HG03354 (cell line): ENCODE results near the gene KCP.

Source experiments
- ATAC-seq: cut with Tn5 transposase; IDR thresholded peaks from one replicate; pipeline ENCODE4 v1.9.1; 2021; ENCODE audit warnings: mild to moderate bottlenecking; ENCODE audit not compliant: unreplicated experiment, poor library complexity, severe bottlenecking

Gene KCP

GRCh38 chr7:128909625-128910568, 612 bp downstream of the KCP start:
- no peak for ATAC-seq

- no peak for ATAC-seq
Measured at GRCh38 chr7:128908750-128909624, 1.5 kb downstream of the KCP start.

DNA sequence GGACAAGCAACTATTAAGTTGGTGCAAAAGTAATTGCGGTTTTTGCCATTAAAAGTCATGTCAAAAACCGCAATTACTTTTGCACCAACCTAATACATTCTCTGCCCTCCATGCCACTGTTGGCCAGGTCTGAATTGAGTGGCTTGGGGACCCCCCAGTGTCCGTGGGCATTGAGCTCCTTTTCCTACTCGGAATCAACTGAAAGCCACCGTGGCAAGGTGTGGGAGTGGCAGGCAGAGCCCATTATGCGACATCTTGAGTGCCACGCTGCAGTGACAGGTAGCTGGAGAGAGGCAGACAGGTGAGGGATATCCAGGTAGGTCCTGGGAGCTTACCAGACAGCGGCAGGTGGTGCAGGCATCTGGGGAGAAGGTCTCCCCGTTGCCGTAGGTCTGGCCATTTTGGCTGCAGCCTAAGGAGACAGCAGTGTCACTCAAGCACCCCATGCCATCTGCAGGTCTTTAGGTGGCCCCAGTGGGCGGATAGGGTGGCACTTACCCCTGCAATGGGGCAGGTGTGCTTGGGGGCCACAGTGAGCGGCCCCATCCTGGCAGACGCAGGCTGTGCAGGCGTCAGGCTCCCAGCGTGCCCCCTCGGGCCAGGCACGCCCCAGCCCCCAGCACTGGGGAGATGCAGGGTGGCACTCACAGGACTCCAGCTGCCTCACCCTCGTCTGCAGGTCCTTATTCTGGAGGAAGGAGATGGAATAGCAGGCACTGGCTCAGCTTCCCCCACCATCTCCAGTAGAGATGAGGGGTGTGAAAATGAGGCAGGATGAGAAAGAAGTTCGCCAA, 3.5 kb downstream of the KCP start:
- ATAC-seq, result no peak

- no peak for ATAC-seq
Measured at GRCh38 chr7:128906001-128906765, 4.3 kb downstream of the KCP start.

DNA sequence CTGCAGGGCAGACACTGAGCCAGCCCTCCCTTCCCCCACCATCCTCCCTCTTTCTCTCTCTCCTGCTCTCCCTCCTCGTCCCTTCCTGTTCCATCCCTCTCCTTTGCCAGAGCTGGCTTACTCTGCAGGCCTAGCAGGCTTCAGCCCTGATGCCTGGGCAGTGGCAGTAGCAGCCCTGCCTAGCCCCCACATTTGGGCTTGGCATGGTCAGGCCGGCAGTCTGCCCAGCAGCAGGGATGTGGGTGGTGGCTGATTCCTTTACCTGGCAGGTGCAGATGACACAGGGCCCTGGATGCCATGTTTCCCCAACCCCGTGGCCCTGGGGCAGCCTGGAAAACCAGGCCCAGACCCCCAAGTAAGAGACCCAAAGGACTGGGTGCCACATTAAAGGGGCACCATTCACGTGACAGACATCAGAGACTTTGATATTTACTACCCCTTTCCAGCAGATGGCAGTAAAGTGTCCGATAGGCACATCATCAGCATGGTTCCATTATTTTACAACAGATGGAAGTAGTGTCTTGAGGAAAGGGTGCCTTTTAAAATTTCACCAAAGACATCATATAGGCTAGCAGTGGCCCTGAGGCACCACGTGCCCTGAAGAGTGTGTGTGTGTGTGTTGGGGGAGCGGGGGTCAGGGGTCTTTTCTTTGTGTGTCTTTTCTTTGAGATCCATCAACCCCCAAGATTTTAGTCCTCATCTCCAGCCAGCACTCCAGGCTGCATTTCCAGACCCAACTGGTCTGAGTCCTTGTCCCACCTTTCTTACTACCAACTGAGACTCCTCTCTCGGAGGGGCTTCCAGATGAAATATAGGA, 5.9 kb downstream of the KCP start:
- ATAC-seq, result no peak

DNA sequence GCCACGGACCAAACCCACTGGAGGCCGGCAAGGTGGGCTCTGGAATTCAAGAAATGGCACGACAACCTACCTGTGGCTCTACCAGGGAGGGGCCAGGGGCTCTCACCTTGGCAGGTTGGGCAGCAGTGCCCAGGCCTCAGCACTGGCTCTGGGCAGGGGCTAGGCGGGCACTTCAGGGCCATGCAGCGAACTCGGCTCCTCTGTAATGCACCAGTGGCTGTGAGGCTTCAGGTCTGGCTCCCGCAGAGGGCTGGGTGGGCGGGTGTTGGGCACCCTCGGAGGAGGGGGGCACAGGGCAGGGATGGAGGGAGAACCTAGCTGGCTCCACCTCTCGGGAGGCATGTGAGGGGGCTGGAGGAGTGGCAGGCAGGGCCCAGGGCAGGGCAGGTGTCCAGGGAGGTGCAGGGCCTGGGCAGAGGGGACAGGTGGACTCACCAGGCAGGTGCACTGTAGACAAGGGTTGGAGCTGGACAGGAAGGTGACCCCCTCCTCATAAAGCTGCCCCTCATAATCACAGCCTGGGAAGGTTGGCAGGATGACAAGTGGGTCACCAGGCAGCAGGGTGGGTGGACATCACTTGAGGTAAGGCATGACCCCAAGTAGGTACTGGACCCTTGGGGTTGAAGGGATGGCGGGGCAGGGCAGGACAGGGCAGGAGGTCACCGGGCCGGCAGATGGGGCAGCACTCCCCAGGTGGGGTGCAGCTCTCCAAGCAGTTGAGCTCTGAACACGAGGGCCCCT, 6.7 kb downstream of the KCP start:
- ATAC-seq, result no peak

DNA sequence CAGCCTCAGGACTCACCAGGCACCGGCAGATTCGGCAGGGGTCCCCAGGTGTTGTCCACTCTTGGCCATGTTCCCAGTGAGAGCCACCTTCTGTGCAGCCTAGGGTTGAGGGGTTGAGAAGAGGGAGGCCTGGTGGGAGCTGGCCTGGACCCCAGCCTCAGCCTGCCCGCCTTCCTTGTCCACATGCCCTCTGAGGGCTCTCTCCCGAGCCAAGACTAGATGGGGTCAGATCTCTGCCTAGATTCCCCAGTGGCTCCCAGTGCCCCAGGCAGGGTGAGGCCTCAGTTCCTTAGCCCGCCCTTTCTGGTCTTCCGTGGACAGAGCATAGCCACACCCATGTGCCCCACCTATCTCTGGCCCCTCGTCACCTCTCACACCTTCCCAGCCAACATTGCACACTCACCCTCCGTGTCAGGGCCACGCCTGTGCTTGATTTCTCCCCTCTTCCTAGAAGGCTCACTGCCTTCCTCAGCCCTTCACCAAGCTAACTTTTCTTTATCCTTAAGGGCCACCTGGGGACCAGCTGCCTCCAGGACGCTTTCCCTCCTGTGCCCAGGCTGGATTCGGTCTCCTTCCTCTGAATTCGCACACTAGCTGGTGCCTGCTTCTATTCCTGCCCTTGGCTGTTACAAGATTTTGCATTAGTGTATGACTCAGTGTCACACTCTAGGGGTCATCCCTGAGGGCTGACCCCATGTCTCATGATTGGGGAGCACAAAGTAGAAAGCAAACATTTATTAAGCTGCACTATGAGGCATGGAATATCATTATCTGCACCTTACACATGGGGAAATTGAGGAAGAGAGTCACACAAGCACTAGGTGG, 7.5 kb downstream of the KCP start:
- ATAC-seq, result no peak

GRCh38 chr7:128900237-128900636, 10.3 kb downstream of the KCP start:
- ATAC-seq, result no peak

GRCh38 chr7:128899392-128899791, 11.1 kb downstream of the KCP start:
- ATAC-seq, result no peak

DNA sequence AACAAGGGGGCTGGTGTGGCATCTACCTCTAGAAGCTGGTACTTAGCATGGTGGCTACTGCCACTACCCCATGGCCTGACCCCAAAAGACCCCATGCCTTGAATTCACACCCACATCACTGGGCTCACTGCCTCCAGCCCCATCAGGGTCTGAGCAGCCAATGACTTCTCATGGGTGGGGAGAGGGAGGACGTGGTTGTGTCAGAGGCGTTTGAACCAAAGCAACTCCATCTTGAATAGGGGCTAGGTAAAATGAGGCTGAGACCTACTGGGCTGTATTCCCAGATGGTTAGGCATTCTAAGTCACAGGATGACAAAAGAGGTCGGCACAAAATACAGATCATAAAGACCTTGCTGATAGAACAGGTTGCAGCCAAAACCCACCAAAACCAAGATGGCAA, 15.2 kb downstream of the KCP start:
- no peak for ATAC-seq

DNA sequence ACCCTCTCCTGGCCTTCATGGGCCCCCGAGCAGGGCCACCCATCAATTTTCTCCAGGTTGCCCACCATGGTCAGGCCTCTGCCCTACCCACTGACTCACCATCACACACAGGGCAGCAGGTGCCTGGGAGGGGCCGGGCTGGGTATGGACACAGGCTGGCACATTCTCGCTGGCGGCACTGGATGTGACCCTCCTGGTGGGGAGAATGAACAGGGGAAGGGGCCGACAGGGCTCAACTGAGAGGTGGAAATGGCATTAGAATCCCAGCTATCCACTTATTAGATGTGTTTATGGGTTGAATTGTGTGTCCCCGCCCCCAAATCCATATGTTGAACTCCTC, 16.4 kb downstream of the KCP start:
- ATAC-seq, result no peak

DNA sequence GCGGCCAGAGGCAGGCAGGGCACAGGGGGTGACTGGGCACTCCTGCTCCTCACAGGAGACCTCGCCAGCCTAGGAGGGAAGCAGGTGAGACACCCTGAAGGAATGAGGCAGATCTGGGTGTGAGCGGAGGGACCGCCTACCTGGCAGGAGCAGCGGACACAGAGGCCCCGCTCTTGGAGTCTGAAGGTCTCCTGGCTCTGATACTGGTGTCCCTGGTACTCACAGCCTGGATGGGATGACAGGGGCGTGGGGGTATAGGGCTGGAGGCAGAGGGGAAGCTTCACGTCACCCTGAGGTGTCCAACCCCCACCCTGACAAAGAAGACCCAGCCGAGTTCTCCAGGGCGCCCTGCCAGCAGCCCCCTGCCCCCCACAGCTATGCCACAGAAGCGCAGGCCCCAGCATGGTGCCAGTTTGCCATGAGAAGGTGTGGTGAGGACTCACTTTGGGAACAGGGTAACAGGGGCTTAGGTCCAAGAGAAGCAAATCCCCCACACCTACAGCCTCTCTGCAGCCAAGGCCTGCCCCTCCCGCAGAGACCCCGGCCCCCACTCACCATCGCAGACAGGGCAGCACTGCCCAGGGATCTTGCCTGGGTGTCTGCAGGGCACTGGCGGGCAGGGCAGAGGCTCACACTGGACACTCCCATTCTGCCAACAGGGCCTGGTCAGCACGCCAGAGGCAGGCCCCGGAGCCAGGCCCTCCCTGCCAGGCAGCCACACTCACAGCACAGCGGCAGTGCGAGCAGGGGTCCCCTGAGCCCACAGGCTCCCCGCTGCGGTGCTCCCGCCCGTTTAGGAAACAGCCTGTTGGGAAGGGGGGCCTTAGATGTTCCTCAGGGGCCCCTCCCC, 17.0 kb downstream of the KCP start:
- no peak for ATAC-seq

GRCh38 chr7:128892521-128893250, 17.8 kb downstream of the KCP start:
- ATAC-seq, result no peak

DNA sequence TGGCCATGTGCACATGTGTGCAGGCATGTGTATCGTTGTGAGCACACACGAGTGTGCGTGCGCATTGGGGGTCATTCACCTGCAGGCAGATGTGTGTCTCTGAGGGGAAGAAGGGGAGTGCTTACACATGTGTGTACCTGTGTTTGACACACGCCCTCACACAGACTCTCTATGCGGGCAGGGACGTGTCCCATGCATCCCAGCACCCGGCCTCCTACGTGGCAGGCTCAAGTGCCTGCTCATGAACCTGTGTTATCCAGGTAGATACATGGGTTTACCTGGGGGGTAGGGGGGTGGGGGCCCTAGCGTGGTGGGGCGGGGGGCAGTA, 18.6 kb downstream of the KCP start:
- ATAC-seq, result no peak

DNA sequence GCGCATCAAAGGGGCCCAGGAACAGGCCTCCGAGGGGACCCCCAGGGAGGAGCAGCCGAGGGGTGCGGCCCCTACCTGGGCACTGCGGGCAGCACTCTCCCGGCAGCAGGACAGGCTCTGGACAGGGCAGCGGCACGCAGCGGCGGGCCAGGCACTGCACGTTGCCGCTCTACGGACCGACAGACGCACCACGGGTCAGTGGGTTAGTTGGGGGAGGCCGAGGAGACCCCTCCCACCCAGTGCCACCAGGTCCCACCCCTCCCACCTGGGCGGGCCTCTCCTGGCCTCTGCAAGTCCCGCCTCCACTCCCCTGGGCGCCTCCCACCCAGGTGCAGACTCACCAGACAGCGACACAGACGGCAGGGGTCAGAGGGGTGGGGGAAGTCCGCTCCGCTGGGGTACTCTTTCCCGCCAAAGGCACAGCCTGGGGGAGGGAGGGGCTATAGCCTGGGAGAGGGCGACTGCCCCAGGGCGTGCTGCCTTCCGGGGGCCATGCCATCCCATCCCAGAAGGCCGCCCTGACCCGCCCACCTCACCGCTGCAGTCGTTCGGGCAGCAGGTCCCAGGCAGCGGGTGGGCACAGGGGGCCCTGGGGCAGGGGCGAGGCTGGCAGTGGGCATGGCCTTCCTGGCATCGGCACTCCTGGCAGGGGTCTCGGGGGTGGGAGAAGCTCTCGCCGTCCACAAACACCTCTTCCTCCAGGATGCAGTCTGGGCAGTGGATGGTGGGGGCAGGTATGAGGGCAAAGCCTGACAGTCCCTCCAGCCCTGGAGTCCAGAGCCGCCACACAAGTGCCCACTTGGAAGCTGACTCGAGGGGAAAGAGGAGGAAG, 19.2 kb downstream of the KCP start:
- ATAC-seq, result no peak
